GM21423 (cell line): ENCODE measurements around the gene BCORL1.
A peak's percentile ranks its signal among the peaks of the same experiment; 100 is the strongest.

Experiments
- ATAC-seq: cut with Tn5 transposase; IDR thresholded peaks from one replicate; pipeline ENCODE4 v1.9.1; 2021; ENCODE audit warnings: mild to moderate bottlenecking, moderate library complexity; ENCODE audit not compliant: unreplicated experiment

BCORL1 gene

DNA sequence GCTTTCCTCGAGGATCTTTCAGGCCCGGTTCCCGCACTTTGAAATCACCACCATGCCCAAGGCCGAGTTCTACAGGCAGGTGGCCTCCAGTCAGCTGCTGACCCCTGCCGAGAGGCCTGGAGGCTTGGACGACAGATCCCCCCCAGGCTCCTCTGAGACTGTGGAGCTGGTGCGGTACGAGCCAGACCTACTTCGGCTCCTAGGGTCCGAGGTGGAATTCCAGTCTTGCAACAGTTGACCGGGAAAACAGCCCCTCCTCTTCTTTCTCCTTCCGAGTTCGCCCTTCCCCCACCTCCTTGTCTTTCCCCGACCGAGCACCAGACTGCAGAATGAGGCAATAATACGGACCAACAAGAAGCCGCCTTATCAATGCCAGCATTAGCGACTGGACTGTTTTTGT lies 73.5 kb downstream of the BCORL1 start:
- no peak for ATAC-seq

DNA sequence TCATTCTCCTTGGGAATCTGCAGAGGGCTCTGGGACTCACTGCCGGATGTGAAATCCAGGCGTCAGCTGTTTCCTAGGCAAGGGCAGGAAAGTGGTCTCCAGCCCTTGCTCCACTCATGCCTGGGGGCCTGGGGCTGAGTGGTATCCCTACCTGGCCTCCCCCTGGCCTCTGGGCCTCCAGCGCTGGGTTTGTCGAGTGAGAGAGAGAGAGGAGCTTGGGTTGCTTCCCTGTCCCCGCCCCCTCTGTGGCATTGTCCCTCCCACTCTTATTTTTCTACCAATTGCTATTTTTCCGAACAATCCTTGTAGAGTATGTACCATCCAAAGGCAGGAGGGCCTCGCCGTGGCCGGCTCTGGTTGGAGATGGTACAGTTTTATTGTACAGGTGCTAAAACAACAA lies 74.8 kb downstream of the BCORL1 start:
- no peak for ATAC-seq

DNA sequence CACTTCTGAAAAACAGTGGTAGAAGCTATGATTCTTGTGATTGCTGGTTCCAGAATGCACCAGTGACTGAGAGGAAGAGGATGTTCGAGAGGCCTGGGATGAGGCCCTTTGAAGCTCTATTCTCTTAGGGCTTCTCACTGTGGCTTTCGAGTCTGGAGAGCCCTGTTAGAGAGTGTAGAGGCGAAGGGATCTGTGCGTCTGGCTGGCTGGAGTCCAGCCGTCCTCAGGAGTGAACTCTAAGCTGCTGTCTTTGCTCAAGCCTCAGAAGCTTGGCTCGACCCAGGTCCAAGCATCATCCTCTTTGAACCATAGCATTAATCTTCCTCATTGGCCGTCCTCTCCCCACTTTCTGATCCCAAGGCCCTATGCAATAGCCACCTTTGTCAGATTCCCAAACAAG lies 76.2 kb downstream of the BCORL1 start:
- ATAC-seq = no peak

DNA sequence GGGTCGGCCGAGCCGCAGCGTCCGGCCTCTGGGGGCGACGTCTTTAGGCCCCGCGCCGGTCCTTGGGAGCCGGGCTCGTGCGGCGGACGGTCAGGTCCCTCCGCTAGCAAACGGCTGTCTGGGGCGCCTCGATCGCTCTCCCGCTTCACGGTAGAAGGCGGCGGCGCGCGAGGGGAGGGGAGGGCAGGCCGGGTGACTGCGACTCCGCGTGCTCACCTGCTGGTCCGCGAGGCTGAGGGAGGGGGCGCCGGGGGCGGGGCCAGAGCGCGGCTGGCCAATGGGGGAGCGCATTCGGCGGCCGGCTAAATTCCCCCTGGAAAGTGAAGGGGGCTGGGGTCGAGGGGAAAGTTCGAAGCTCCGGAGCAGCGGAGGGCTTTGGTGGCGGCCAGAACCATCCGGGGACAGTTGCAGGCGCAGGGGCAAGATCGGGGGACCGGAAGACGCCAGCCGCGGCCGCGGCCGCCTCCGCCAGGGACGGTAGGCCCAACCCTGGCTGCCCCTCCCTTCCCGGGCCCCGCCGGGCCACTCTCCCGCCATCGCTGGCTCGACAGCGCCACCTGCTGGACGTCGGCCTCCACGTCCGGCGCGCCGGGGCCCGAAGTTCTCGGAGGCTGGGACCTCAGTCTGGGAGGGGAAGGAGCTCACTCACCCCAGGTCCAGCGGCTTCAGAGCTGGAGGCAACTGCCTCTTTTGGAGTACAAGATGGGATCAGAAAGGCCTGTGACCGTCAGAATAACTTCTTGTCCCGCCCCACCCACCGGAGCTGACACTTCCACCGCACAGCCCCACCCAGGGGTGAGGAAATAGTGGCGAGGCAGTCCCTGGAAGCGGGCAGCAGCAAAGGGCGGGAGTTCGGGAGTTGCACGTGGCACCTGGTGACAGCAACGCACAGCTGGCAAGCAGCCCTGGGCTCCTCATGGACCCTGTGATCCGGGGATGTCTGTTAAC lies 78.0 kb downstream of the BCORL1 start:
- peak; percentile 94 for ATAC-seq

DNA sequence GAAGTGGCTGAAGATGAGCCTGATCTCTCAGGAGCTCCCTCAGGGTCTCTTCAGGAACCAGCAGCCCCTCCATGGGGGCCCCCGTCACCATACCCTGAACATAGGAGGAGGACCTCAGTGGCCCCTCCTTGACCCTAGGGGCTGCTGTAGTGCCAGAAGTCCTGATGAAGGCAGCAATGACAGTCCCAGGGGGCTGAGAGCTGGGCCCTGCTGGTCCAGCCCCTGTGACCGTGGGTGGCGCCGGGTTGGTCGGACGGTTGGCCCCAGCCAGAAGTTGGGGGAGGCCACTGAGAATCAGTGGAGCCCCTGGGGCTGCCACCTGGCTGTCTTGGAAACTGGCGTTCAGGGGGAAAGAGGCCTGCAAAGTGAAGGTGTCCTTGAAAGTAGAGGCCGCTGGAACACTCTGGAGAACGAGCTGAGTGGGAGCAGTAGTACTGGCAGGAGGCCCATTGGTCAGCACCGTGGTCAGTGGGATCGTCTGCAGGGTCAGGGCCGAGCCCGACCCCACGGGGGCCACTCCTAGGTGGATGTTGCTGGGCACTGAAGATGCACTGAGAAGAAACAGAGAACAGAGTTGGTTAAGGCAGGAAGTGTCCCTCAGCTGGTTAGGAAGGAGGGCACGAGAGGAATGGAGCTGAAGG lies 84.7 kb downstream of the BCORL1 start:
- no peak for ATAC-seq

DNA sequence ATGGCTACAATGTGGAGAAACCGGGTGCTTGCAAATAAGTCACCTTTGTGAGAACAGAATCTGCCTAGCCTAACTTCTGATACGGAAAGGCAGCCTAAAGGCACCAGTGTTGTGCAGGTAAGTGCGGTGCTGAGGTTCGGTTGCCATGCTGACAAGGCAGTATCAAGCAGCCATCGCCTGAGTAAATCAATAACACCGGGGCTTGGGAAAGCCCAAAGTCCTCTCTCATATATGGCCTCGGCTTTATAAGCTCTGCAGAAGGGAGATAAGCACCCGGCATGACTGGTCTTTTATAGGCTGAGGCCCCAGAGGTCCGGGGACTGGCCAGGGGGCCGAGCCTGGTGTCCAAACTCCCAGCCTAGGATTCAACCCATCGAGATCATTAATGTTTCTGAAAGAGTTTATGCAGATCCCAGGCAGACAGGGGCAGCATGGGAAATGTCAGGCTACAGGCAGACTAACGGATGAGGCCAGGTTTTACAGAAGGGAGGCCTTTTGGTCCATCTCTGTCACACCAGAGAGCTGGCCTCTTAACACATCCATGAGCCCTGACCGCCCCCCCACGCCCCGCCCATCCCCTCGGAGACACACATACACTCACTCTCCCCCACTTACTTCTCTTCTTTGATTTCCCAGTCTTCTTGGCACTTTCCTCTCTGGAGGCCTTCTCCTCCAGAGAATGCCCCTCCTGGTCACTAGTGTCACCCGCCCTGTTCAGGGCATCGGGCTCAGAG lies 89.3 kb downstream of the BCORL1 start:
- no peak for ATAC-seq

DNA sequence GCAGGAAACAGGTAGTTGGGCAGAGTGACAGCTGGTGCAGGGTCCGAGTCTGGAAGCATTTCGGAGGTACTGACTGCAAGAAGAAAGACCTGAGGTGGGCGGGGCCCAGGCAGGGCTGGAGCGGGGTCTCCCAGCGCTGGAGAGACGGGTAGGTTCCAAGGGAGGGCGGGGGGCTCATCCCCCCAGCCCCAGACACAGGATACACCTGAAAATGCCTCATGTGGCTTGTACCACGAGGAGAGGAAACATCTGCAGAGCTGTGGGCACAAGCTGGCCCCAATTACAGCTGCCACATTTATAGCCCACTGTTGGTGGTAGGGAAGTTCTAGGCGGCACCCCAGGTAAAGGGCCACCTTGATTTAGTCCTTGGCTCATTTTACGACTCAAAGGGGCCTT lies 89.9 kb downstream of the BCORL1 start:
- no peak for ATAC-seq

DNA sequence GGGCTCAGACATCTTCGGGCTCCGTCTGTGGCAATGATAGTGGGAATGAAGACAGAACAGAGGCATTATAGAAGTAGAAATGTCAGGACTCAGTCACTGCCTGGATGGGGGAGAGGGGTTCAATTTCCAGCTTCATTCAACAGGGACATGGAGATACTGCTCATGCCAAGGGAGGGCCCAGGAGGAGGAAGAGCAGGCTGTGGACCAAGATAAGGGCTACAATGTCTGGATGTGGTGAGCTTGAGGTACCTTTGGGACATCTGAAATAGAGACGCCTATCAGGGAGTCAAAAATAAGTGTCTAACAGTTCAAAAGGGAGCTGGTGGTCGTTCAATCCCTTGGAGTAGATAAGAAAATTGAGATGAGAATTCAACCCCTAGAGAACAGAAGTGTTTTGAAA lies 93.3 kb downstream of the BCORL1 start:
- no peak for ATAC-seq

DNA sequence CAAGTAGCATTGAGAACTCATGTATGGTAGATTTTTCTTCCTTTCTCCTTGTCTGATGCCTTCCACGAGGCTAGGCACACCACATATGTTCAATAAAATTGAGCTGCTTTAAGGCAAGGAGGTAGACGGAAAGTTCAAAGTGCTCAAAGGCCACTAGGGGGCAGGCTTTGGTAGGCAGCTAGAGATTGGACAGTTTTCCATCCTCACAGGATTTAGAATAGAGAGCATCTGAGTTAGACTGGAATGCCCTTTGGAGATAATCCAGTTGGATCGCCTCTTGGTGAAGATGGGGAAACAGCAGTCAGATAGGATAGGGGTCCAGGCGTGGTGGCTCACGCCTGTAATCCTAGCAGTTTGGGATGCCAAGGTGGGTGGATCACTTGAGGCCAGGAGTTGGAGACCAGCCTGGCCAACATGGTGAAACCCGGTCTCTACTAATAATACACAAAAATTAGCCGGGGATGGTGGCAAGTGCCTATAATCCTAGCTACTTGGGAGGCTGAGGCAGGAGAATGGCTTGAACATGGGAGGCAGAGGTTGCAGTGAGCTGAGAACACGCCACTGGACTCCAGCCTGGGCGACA lies 97.5 kb downstream of the BCORL1 start:
- no peak for ATAC-seq

DNA sequence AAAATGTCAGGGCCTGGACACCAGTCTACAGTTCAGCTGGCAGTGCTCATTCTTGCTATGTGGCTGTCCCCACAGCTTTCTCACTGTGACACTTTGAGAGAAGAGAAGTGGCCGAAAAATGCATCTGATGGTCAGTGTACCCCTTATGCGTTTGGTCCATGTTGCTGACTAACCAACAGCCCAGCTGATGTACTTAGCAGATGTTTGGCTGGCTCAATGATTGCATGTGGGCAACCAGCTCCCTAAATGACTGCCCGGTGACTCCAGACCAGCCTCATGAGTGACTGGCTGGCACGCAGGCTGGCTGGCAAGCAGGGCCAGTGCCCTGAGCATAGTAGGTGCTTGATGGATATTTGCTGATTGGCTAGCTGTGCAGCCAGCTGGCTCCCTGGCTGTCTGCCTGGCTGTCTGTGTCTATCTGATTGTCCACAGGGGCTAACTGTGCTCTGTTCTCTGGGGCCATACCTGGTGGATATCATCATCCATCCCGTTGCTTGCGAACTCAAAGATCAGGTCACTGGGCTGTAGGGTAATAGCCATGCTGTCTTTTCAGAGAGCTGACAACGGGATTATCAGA lies 98.4 kb downstream of the BCORL1 start:
- no peak for ATAC-seq

DNA sequence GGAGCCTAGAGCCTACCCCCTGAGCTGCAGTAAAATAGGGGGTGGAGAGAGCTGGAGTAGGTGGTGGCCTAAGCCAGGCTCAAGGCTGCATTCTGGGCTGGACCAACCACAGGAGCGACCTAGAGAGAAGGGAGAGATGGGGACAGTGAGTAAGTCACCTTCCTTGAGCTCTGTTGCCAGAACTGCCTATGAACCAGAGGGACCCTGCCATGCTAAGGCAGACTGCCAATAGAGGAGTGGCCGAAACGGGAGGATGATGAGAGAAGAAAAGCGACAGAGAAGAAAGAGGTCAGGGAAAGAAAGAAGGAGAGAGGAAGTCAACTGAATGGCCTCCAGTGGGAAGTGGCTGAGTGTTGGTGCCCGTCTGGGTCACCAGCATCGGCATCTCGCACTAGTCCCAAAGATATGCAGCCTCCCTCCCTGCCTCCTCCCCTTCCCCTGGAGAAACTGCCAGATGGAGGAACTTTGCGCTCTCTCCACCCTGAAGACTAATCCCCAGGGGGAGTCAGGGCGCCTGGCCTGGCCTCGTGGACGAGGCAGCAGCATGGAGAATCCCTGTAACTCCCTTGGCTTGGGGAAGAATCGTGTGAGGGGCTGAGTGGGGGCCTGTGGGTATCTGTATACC lies 99.1 kb downstream of the BCORL1 start:
- ATAC-seq = no peak

DNA sequence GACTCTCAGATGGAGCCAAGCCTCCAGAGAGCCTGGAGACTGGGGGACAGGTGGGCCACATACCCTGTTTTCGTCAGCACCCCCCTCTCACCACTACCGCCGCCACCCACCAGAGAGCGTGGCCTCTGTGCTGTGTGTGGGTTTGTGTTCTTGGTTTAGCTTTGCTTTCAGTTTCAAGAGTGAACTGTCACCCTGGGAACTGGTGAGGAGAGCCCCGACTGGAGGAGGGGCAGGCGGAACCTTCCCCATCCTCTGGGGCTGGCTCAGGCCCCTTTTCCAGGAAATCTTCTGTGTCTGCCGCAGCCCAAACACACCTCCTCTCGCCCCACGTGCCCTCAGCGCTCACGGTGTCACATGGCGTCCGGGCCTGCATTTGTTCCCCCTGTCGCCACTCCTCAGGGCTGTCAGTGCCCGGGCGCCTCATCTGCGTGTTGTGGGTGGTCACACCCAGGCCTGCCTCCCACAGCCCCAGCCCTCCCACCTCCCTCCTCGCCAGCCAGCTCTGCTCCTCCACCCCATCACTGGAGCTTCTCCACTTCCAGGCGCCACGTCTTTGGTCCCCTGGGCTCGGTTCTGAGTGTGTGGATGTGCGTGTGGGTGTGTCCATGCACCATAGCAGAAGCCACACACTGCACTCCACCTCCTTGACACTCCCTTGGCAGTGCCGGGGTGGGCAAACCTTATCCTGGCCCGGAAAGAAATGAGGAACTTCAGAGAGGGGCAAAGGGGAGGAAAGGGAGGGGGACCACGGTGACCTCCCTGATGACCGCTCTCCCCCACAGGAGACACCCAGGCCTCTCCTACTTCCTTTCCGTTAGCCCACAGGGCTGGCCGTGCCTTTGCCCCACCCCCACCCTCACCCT lies 100.0 kb downstream of the BCORL1 start:
- peak; percentile 51 for ATAC-seq

DNA sequence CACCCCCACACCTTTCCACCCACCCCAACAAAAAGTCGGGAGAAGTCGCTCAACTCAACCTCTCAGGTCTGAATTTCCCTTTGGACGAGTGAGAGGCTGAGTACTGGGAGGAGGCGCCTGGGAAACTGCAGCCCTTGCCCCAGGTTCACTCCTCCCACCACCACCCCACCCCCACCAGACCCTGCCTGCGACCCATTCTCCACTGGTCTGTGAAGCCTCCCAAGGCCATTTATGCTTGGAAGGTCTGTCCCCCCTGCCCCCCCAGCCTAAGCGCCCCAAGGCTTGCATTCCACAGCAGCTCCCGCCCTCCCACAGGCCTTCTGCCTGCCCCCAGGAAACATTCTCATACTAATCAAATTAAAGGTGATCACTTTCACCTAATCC lies 100.7 kb downstream of the BCORL1 start:
- ATAC-seq = no peak

DNA sequence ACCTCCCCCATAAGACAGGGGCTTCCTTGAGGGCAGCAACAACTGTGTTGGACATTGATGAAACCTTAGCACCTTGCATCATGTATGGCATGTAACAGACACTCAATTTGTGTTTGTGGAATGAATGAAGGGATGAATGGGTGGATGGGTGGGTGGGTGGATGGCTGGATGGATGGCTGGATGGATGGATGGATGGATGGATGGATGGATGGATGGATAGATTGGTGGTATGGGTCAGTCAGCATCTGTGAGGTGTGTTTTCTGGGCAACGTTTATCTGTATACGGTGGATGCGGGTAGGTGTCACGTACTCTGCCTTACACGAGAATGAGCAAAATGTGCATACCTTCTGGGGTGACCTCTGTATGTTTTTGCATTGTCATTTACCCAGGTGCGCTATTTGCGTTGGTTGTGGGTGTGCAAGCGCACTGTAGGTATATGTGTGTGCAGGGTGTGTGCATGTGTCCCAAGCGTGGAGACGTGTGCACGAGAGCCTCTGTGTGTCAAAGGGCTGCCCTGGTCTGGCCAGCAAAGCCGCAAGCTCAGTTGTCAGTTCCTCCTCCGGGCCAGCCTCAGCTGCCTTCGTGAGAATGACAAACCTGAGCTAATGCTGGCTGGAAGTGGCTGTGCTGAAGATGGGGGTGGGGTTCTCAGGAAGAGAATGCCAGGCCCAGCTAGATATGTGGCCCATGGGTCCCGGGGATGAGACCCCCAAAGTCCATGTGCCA lies 101.4 kb downstream of the BCORL1 start:
- peak; percentile 27 for ATAC-seq

DNA sequence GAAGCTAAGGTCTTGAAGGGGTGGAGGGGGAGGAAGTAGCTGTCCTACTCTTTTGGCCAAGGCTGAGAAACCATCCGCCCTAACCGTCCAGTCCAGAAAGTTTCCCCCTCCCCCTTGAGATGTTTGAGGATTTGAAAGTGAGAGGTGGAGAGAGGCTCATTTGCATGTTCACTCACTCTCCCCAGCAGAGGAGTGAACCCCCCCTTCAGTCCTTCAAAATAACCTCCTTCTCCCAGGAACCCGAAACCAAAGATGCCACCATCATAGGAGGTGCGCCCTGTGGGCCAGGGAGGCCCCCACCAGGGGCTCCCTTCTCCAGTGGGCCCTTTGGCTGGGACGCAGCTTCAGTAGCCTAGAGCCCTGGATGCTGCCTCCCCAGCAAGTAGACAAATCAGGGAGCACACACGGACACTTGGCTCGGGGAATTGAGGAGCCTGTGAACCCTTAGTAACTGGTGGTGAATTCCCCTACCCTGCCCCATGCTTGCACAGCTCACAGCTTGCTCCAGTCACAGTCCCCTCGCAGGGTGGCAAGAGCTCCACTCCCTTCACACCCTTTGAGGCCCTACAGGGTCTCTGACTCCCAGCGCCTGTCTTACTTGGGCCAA lies 102.3 kb downstream of the BCORL1 start:
- ATAC-seq = peak; percentile 36

DNA sequence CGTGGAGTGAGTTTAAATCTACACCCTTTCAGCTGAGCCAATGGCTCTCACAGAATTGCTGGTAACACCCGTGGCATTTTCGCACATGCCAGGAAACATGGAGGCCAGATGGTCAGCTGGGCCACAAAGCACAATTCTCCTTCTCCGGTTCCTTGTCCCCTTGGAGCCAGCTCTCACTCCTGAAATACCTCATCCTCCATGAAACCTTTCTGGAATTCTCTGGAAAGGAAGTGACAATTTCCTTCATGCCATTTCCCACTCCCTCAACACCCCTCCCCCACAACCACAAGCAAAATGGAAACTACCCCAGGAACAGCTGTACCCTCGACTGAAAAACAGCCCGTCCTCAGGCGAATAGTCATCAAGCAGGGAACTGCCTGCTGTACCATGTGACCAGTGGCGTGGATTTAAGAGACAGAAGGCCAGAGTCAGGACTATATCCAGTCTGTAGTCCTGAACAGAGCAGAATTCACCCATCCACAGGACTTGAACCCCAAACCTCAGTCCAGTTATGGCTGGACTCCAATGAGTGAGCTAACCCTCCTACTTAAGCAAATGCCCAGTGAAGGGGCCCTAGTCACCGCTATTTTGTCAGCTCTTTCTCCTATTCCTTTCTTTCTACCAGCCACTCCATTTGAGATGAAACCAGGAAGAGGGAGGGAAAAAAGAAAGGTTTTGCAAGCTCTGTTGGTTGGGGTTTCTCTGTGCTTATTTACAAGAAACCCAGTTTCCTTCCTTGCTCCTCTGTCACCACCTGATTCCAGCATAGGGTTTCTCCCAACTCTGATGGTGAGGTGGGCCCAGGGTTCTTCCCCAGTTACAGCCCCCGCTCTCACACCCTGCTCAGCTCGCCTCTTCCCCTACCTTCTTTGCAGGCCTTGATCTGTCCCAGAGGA lies 103.4 kb downstream of the BCORL1 start:
- no peak for ATAC-seq

DNA sequence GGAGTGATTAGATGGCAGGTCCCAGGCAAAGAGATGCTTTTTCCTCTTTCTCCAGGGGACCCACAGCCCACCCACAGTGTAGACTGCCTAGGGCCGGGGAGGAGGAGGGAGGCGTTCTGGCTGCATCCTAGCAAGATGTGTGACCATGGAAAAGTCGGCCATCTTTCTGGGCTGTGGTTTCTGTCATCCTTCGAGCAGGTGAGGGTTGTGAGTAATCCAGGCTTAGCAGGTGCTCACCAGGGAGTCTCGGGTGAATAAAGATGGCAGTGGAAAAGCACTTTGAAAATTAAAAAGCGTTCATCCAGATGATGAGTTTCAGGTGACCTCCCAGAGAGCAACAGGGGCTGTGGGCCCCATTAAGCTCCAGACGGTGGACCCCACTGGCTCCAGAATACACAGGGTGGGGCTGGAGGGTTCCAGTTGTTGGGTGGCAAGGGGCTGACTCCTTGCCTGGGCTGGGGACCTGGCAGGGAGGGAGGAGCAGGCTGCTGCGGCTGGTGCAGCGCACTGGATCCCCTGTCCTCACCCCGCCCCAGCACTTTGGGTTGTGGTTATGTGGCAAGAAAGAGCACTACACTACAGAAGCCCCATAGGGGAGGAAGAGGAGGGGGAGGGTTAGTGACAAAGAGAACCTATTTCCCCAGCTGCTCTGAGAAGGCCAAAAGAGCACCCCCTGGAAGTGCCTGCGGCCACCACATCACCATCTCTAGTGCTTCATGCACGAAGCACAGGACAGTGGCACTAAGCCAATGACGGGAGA lies 104.2 kb downstream of the BCORL1 start:
- ATAC-seq = peak; percentile 36
